VCaP (cell line): ENCODE results near the gene EEF2K.

Source experiments
- H3K27ac ChIP-seq: fragments of 450-650 bp; 2 replicates; pipeline ENCODE4 v1.5.1; 2017
- TF ChIP-seq, protein P1 (sequence below): fragments of 450-650 bp; conservative IDR thresholded peaks from 2 replicates; pipeline ENCODE4 v1.5.1; 2017; ENCODE audit warnings: mild to moderate bottlenecking, moderate library complexity

The EEF2K gene

DNA sequence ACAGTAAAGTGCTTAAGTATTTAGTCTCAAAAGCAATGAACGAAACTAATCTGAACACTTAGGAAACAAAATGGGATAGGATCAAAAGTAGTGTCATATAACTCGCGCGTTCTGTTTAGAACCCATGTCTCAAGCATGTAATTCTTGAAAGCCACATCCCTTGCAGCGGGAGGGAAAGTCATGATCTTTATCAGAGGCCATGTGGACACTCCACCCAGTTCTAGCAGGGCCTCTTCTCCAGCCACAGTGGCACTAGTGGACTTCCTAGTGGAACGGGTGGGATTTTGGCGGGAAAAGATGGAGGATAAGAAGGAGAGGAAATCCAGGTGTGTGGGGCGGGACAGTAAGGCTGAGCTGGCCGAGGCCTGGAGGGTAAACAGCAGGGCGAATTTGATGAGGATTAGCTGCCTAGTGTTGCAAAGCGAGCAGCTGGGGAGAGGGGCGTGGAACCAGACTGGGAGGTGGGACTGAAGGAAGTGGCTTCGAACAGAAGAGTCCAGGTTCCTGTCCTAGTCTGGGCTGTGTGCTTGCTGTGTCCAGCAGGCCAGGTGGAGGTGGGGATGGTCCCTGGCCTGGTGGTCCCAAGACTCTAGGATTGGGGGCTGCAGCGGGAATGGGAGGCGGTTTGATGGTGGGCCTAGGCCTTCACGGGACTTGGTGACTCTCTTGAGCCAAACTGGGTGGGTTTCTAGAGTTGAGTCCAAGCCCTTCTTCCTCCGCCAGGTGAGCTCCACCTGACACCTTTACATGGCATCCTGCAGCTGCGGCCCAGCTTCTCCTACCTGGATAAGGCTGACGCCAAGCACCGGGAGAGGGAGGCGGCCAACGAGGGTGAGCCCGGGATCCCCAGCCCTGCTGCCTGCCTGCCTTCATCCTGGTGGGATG, 107.1 kb downstream of the EEF2K start:
- H3K27ac ChIP-seq: no peak overlapping the region
- TF ChIP-seq, protein P1, sequence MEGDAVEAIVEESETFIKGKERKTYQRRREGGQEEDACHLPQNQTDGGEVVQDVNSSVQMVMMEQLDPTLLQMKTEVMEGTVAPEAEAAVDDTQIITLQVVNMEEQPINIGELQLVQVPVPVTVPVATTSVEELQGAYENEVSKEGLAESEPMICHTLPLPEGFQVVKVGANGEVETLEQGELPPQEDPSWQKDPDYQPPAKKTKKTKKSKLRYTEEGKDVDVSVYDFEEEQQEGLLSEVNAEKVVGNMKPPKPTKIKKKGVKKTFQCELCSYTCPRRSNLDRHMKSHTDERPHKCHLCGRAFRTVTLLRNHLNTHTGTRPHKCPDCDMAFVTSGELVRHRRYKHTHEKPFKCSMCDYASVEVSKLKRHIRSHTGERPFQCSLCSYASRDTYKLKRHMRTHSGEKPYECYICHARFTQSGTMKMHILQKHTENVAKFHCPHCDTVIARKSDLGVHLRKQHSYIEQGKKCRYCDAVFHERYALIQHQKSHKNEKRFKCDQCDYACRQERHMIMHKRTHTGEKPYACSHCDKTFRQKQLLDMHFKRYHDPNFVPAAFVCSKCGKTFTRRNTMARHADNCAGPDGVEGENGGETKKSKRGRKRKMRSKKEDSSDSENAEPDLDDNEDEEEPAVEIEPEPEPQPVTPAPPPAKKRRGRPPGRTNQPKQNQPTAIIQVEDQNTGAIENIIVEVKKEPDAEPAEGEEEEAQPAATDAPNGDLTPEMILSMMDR: no peak

DNA sequence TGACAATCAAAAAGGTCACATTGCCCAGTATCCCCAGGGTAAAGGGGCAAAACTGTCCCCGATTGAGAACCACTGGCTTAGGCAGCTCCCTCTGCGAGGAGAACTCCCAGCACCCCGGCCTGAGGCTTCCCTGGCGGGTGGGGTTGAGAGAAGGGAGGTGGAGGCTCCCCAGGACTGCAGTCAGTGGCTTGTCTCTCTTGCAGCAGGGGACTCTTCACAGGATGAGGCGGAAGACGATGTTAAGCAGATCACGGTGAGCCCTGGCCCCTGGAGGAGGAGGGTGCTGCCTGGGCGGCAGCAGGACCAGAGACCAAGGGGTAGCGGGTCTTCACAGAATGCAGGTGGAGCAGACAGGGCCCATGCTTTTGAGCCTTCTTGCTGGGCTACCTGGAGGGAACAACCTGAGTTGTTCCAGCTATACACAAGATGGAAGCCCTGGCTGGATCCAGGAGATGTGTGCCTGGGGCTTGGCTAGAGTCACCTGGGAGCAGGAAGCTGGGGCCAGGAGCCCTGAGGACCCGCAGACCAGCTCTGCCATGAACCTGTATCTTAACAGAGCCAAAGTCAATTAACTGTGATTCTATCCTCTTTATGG, 107.9 kb downstream of the EEF2K start:
- TF ChIP-seq, protein P1: no peak
- no peak overlapping the region for H3K27ac ChIP-seq

DNA sequence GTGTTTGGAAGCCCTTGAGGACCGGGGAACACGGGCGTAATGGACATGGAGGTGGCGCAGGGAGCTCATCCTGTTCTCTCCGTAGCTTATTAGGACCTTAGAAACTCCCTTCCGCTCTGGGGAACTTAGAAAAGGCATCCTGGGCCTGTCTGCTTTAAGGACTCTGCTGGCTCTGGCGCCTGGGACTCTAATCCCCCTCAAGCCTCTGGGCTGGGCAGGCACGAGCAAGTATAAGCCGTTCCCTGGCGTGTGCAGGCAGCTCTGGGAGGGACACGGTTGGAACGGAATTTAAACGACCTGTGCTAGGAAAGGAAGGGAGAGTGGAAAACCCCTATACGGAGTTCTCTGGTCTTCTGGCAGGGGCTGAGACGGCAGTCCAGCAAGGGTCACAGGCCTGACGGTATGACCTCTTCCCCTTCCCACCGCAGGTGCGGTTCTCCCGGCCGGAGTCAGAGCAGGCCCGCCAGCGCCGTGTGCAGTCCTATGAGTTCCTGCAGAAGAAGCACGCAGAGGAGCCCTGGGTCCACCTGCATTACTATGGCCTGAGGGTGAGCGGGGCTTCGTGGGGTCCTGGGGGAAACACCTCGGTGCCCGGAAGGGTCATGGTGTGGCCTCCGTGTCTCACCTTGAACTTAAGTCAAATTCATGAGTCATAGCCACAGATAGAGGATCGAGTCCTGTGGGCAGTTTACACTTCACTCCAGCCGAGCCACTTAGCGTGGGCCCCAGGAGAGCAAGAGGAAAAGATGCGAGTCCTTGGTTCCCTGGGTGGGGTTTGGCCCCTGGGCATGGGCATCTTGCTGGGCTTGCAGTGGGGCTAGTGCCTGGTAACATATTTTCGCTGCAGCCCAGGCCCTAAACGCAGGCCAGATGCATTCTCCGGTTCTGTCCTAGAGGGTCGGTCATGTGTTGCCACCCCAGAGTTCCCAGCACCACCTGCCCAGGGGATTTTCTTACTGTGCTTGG, 108.9 kb downstream of the EEF2K start:
- H3K27ac ChIP-seq: no peak overlapping the region
- TF ChIP-seq, protein P1: no peak

DNA sequence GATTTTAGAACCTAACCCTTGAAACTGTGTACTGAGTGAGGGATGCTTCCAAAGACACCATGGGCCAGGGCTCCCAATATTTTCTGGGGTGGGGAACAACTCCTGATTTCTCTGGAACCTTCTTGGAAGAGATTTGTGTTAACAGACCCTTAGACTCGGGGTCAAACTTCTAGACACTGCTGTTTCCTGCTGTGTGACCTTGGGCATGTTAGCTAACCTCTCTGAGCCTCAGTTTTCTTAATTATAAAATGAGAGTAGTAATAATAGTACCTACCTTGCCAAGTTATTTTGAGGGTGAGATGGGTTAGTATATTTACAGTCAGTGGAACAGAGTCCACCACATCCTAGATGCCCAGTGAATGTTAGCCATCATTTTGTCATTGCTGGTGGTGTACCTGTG, 109.9 kb downstream of the EEF2K start:
- H3K27ac ChIP-seq: no peak overlapping the region
- TF ChIP-seq, protein P1: no peak

DNA sequence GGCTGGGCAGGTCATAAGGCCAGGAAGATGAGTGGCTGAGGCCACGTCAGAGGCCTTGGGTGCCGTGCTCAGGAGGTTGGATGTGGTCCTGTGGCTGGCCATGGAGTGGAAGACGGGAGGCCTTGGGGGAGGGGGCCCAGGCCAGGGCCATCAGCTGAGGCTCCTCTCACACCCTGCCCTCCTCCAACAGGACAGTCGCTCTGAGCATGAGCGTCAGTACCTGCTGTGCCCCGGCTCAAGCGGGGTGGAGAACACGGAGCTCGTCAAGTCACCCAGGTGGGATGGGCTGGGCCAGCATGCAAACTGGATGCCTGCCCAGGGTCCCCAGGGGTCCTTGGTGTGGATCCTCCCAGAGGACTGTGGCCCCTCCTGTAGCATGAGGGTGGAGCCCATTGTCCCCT, 110.3 kb downstream of the EEF2K start:
- TF ChIP-seq, protein P1: no peak
- H3K27ac ChIP-seq: no peak overlapping the region

DNA sequence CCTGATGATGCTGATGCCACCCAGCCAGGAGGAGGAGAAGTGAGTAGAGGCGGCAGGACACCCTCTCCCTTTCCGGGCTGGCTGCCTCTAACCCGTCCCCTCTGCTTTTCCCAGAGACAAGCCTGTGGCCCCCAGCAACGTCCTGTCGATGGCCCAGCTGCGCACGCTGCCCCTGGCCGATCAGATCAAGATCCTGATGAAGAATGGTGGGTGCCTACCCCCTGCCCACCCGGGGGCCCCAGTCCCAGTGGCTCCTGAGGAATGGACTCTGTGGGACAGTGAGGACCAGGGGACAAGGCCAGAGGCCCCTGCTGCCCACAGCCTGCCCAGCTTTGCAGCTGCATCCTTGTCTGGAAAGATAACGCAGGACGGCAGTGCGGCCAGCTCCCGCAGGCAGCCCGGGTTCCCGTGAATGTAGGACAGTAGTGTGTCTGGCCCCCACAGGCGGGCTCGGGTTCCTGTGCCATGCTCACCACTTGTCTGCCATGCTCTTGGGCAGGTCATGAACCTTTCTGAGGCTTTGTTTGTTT, 111.0 kb downstream of the EEF2K start:
- TF ChIP-seq, protein P1: no peak
- no peak overlapping the region for H3K27ac ChIP-seq

DNA sequence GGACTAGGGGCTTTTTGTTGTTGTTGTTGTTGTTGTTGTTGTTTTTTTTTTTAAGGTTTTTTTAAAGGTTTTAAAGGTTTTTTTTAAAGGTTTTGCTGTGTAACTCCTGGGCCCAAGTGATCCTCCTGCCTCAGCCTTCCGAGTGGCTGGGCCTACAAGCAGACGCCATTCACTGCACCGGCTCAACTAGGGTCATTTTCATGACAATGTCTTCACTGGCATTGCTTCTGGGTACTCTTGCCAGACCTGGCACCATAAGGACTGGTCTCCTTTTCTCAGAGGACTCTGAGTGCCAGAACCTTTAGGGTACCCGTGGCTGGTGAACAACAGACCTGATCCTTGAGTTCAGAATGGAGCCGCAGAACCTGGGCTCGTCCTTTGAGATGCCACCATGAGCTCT, 111.5 kb downstream of the EEF2K start:
- TF ChIP-seq, protein P1: no peak
- H3K27ac ChIP-seq: no peak overlapping the region
